CMK (cell line): ENCODE data around the gene DMXL1.
"Not testable (repeated sequence)": the region's sequence is repeated elsewhere in the genome, so short reads cannot be mapped to it uniquely, and the experiment has no call there.

ENCODE experiments used
- DNase-seq: peaks from one replicate; pipeline ENCODE4 v3.0.0-alpha.2; 2010; ENCODE audit warnings: low read depth

Gene DMXL1

DNA sequence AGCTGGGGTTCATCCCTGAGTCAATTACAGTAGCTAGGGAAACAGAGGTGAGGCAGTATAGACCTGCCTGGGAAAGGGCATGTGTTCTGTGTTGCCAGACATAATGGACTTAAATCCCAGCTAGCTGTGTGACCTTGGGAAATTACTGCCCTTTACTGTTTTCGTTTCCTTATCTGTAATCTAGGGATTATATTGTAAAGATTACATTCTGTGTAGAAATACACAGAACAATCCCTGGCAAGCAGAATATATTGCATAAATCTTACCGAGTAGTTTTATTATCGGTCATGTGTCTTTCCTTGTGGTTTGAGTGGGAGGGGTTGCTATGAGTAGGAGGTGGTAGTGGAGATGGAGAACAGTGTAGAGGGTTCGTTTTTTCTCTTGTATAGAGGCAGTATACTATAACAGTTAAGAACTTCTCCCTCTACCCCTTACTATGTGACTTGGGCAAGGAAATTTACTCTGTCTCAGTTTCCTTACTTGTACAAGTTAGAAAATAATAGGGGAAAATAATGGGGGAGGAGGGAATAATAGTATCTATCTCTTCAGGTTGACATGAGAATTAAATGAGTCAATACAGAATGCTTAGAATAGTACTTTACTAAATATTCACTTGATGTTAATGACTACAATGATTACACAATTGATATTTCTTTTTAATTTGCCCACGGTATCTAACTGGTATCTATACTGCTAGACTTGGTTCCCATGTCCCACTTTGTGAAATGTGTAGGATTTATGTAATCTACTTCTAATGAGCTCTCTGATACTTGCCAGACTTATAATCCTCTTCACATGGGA is 7.1 kb upstream of the DMXL1 start:
- DNase-seq, result no peak

DNA sequence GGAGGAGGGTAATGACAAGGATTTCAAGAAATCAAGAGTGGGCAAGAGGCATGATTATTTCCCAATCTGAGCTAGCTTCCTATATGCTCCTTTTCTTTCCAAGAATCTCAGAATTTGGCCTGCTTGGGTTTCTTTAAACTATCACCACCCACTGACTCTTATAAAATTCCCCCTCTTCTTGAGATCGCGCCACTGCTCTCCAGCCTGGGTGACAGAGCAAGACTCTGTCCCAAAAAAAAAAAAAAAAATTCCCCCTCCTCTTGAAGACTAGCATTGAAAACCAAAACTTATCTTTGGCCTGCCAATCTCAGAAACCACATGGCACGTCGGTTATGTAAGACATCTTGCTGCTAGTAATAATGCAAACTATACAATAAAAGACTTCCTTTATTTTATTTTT is 3.4 kb upstream of the DMXL1 start:
- DNase-seq, result no peak

- no peak for DNase-seq
These were observed 384 bp upstream of the DMXL1 start for GRCh38 chr5:119070578-119070827.

DNA sequence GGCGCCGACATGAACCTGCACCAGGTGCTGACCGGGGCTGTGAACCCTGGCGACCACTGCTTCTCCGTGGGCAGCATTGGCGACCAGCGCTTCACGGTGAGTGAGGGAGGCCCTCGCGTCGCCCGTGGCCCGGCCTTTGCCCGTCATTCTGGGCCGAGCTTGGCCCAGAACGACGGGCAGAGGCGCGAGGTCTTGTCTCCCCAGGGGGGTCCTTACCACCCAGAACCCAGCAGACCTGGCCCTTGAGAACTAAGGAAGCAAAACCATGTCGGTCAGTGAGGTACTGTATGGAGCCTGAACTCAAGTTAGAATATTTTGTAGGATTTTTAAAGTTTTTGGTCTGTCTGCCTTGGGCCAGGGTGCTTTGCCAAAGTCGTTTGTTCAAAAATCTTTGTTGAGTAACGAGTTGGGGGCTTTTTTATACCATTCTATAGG is 691 bp downstream of the DMXL1 start:
- no peak for DNase-seq

- no peak for DNase-seq
These were observed 1.6 kb downstream of the DMXL1 start for GRCh38 chr5:119072496-119072895.

GRCh38 chr5:119073746-119074337 is 3.0 kb downstream of the DMXL1 start:
- not testable (repeated sequence) for DNase-seq

GRCh38 chr5:119074419-119074818 is 3.5 kb downstream of the DMXL1 start:
- DNase-seq, result no peak

- not testable (repeated sequence) for DNase-seq
These were observed 4.4 kb downstream of the DMXL1 start for GRCh38 chr5:119075269-119075668.

DNA sequence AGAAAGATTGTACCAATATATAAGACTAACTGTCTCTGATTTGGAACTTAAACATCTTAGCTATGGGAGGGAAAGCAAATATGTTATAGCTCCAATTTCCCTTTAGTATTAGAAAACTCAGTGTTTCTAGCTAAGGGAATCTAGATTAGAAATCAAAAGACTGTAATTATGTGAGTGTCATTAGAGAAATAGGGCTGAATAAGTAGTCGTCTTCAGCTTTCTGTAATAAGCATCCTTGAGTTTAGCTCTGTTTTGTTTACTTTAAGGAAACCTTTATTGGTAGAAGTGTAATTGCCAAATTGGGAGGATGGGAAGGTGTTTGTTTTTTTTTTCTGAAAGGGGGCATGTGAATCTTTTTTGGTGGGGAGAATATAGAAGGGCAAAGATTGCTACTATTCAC is 5.2 kb downstream of the DMXL1 start:
- no peak for DNase-seq

- no peak for DNase-seq
These were observed 6.6 kb downstream of the DMXL1 start for GRCh38 chr5:119077444-119077843.

DNA sequence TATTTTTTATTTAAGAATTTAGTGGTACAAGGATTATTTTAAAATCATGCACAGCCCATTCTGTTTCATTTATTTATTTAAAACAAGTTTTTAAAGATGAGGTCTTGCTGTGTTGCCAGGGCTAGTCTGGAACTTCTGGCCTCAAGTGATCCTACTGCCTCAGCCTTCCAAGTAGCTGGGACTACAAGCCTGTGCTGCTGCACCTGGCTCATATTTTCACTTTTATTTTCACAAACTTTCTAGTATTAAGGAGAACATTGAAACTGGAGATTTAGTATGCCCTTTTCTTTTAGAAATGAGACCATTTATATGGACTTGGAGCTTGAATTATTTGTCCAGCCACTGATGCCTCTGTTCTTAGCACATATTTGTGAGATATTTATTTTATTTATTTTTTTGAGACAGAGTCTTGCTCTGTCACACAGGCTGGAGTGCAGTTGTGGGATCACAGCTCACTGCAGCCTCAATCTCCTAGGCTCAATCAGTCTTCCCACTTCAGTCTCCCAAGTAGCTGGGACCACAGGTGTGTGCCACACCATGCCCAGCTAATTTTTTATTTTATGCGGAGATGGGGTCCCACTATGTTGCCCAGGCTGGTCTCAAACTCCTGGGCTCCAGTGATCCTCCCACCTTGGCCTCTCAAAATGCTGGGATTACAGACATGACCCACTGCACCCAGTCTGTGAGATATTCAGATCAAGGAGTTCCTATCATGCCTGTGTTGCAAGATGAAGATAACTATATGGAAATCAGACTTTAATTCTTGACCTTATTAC is 7.4 kb downstream of the DMXL1 start:
- no peak for DNase-seq

GRCh38 chr5:119078861-119079260 is 8.0 kb downstream of the DMXL1 start:
- DNase-seq, result no peak

GRCh38 chr5:119079318-119079921 is 8.5 kb downstream of the DMXL1 start:
- no peak for DNase-seq

- no peak for DNase-seq
These were observed 10.0 kb downstream of the DMXL1 start for GRCh38 chr5:119080936-119081335.

- no peak for DNase-seq
These were observed 11.8 kb downstream of the DMXL1 start for GRCh38 chr5:119082691-119083090.

GRCh38 chr5:119083679-119084078 is 12.8 kb downstream of the DMXL1 start:
- no peak for DNase-seq

GRCh38 chr5:119088438-119088837 is 17.6 kb downstream of the DMXL1 start:
- no peak for DNase-seq

DNA sequence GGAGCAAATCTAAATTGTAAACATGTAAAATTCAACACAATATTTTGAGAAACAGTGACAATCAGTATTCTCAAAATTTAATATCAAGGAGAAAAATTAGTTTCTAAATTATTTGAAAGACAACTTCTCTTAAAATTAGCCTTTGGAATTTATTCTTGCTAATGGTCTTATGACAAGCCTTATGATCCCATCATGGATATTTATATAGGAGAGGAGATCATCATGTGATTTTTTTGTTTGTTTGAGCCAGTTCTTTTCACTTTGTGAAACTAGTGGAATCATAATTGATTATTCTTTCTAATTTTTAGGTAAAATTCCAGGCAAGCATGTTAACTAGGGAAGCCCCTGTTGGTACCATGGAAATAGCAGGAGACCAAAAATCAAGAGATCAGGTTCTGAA is 24.7 kb downstream of the DMXL1 start:
- no peak for DNase-seq

DNA sequence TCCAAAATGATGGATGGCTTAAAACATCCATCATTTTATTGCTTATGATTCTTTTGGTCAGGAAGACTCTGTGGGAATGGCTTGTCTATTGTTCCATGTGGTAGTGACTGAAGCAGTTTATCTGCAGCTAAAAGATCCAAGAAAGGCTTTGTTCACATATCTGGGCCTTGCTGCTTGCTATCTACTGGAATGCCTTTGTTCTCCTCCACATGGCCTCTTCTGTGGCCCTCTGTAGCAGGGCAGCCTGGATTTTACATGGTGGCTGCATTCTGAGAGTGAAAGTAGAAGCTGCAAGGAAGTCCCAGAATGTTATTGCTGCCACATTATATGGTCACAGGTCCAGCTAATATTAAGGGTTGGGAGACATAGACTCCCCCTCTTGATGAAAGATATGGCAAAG is 35.1 kb downstream of the DMXL1 start:
- no peak for DNase-seq

- no peak for DNase-seq
These were observed 41.3 kb downstream of the DMXL1 start for GRCh38 chr5:119112151-119112550.

DNA sequence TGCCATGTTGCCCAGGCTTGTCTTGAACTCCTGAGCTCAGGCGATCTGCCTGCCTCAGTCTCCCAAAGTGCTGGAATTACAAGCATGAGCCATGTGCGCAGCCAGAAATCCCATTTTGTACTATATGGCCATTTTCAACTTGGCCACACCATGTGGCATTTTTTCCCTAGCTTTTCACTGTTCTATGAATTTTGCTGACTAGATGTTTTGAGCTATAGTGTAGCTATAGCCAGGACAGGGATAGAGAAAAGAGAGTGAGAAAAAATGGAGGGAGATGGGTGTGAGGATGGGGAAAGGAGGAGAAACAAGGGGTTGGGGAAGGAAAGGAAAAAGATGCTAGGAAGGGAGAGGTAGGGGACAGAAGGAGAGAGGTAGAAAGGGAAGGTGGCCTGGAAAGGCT is 46.4 kb downstream of the DMXL1 start:
- DNase-seq, result no peak

DNA sequence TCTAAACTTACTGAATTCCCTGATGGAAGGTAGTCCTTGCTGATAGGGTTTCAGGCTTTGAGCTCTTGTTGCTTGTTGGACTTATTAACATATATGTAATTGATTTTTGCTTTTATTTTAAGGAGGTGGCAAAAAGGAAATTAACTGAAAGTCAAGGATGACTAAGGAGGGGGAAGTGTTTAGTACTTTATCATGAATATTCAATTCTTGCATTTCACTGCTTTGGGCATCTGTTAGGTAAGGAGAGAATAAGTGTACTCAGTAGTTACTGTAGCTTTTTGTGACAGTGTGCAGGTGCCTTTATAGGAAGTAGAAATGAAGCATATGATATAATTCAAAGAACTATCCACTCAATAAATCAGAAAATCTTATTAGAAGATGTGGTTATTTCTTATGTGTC is 47.1 kb downstream of the DMXL1 start:
- no peak for DNase-seq

DNA sequence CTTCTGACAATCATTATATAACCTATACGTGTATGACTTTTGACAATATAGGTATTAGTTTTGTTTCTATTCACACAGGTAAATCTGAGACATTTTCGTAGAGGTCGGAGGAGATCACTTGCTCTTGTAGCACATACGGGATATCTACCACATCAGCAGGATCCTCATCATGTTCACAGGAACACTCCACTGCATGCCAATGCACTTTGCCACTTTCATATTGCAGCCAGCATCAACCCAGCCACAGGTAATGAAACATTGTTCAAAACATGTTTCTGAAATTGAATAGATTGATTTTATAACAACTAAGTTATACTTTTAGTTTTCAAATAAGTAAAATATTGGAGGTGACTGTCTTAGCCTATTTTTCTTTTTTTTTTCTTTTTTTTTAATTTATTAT is 50.0 kb downstream of the DMXL1 start:
- DNase-seq, result no peak
